Measurements from ENCODE around the gene WWOX. TPM values are rescaled to one million over a fixed set of nuclear protein-coding genes. Genes with fewer than 3 reads are reported as not detected.

The WWOX gene
- total and polyA plus RNA-seq, 2 donors (not counting 3 experiments of a cell fraction or from before 2014, with no cell fraction given): 6.2 to 12.5 TPM

- no peak overlapping the region for H3K9ac ChIP-seq (replicated peaks; ENCODE audit: extremely low read depth, insufficient read depth, low read length)
- no peak for FAIRE-seq
- H3K4me3 ChIP-seq (replicated peaks in 1 of 3; ENCODE audit: insufficient read depth in 1 of 3, low read depth in 1 of 3, low read length in 3 of 3): no peak overlapping the region
- no peaks in the 10 kb centered on the region for H3K79me2 ChIP-seq (ENCODE audit: control insufficient read depth, insufficient read depth, low read length)
- no peak overlapping the region for H3K27ac ChIP-seq (ENCODE audit: insufficient read depth, low read depth, low read length)
- H3K4me2 ChIP-seq (ENCODE audit: insufficient read depth, low read length): no peak overlapping the region
- dilution Hi-C loops (cut with MboI; ENCODE audit: extremely low pct_ligation_motif_present, low sequenced_read_pairs) (no loop called here), intact Hi-C loops (cut with micrococcal nuclease) (no loop called here)
- H4K20me1 ChIP-seq (replicated peaks; ENCODE audit: control insufficient read depth, extremely low read depth, insufficient read depth, low read length): no peaks in the 10 kb centered on the region
- CTCF ChIA-PET: no interaction called here
- DNase-seq (ENCODE audit: low read depth, low spot score): no peak
- POLR2A ChIA-PET: no interaction called here
- H3K36me3 ChIP-seq (ENCODE audit: control insufficient read depth in 2 of 2, extremely low read depth in 1 of 2, insufficient read depth in 2 of 2, low read length in 2 of 2): no peaks in the 10 kb centered on the region
- peaks cover 7% of the 10 kb centered on the region for H3K9me3 ChIP-seq (replicated peaks; ENCODE audit: control insufficient read depth, insufficient read depth, low read length)
- H2AFZ ChIP-seq (ENCODE audit: low read depth, low read length): no peak overlapping the region
- no peaks in the 10 kb centered on the region for H3K4me1 ChIP-seq (ENCODE audit: control insufficient read depth, extremely low read depth, insufficient read depth, low read length)
- H3K9me1 ChIP-seq (replicated peaks; ENCODE audit: control insufficient read depth, extremely low read depth, insufficient read depth, low read length): no peaks in the 10 kb centered on the region
- TF ChIP-seq GATA2 (IDR thresholded peaks at IDR 0.05; ENCODE audit: insufficient read depth, insufficient read length, low read depth, low read length): no peak
- TF ChIP-seq CTCF (IDR thresholded peaks at IDR 0.05; ENCODE audit: extremely low read depth in 1 of 2, insufficient read depth in 1 of 2, low read depth in 1 of 2, low read length in 2 of 2): no peak
- TF ChIP-seq MYC (IDR thresholded peaks at IDR 0.05; ENCODE audit: low read depth, low read length): no peak
- no peak for TF ChIP-seq EZH2 (IDR thresholded peaks at IDR 0.05; ENCODE audit: borderline replicate concordance, low read depth, low read length, severe bottlenecking)
- no peak for TF ChIP-seq POLR2AphosphoS5 (IDR thresholded peaks at IDR 0.05; ENCODE audit: insufficient read depth, low read depth, low read length)
- TF ChIP-seq JUN (IDR thresholded peaks at IDR 0.05; ENCODE audit: borderline replicate concordance, insufficient read depth, insufficient read length, low read depth): no peak
- no peak for TF ChIP-seq POLR2A (IDR thresholded peaks at IDR 0.05; ENCODE audit: low read depth, low read length)
- TF ChIP-seq MAX (IDR thresholded peaks at IDR 0.05; ENCODE audit: insufficient read depth, insufficient read length): no peak
- TF ChIP-seq FOS (IDR thresholded peaks at IDR 0.05; ENCODE audit: borderline replicate concordance, insufficient read depth, low read length): no peak
- no TSS peak for BruUV-seq (replicated peaks)
- H3K27me3 ChIP-seq (ENCODE audit: control insufficient read depth in 2 of 2, insufficient read depth in 2 of 2, low read length in 2 of 2): no peaks in the 10 kb centered on the region
Measured at GRCh38 chr16:79097771-79098170, 998.3 kb downstream of the WWOX start.
